ENCODE measurements around the gene MAST4. TPM values are rescaled to one million over a fixed set of nuclear protein-coding genes. Genes with fewer than 3 reads are reported as not detected.
A peak's percentile ranks its signal among the peaks of the same experiment; 100 is the strongest.

Gene MAST4
- polyA plus RNA-seq, 1 donor from 2014 or later = 11.8 TPM

DNA sequence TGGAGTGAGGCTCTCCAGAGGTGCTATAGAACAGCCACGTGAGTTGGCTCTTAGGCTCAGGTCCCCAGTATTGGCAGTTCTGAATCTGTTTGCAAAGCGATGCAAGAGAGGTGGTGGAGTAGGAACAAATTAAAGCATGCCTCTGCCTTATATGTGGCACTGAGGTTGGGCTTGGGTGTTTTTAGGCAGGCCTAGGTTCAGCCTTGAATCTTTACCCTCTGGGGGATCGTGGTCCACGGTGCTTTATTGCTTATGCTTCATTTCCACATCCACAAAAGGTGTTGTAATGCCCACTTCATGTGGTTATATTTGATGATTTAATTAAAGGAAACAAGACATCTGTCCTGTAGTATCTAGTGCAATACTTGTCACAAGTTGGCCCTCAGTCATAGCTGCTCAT is 544.2 kb downstream of the MAST4 start:
- Mint-ChIP-seq H3K27ac (no peak overlapping the region), H3K27me3 (no peaks in the 10 kb centered on the region), H3K4me1 (no peaks in the 10 kb centered on the region), H3K9me3 (no peaks in the 10 kb centered on the region), H3K36me3 (peaks cover 11% of the 10 kb centered on the region), H3K4me3 (no peak overlapping the region)

DNA sequence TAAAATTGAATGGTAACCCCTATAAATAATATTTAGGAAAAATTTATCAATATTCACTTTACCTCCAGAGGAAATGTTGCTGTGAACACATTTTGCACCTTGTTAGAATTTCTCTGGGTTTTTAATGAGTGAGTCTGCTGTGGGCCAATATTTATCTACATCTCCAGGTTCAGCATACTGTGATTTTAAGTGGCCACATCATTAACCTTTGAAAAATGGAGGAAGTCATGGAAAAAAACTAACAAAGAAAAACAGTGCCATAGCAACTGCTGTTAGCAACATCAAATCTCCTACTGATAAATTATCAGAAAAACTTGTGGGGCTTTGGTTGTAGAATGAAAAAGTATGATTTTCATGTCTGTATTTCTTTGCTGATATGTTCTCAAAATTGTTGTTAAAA is 545.5 kb downstream of the MAST4 start:
- Mint-ChIP-seq H3K4me1 (no peaks in the 10 kb centered on the region), H3K9me3 (no peaks in the 10 kb centered on the region), H3K4me3 (no peak overlapping the region), H3K27ac (no peak overlapping the region), H3K27me3 (no peaks in the 10 kb centered on the region), H3K36me3 (peaks cover 5% of the 10 kb centered on the region)

DNA sequence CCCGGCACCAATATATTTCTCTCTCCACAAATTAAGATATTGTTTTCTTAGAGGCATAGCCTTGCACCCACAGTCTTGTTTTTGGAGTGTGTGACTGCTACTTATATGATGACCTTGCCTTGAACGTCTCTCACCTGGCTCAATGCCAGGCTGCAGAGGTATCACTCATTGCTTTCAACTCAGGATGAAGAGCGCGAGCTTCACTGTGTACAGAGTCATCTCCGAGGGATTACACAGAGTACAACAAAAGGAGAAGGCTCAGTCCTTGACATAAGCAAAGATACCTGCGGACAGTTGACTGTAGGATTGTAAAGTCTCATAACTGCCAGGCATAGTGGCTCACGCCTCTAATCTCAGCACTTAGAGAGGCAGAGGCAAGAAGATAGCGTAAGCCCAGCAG is 546.6 kb downstream of the MAST4 start:
- Mint-ChIP-seq H3K27me3 (no peaks in the 10 kb centered on the region), H3K9me3 (no peaks in the 10 kb centered on the region), H3K27ac (no peak overlapping the region), H3K4me3 (no peak overlapping the region), H3K36me3 (peaks cover 5% of the 10 kb centered on the region), H3K4me1 (no peaks in the 10 kb centered on the region)

DNA sequence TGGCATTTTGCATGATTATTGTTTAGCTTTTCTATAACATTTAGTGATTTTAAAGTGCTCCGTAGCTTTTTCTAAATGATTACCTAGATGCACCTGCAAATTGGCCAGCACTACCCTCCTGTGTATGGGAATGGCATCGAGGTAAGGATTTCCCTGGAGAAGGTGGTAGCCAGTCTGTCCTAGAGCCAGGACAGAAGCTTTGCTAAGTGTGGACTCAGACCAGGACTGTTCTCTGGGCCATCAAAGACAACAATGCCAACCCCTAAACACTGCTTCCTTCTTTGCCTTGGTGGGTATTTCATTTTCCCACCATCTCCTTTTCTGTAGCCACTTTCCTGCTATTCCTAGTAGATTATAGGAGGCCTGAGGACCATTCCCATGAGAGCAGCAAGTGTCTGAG is 547.4 kb downstream of the MAST4 start:
- H3K4me3 Mint-ChIP-seq = no peak overlapping the region
- peaks cover 5% of the 10 kb centered on the region for H3K36me3 Mint-ChIP-seq
- no peaks in the 10 kb centered on the region for H3K27me3 Mint-ChIP-seq
- no peaks in the 10 kb centered on the region for H3K4me1 Mint-ChIP-seq
- H3K9me3 Mint-ChIP-seq = no peaks in the 10 kb centered on the region
- no peak overlapping the region for H3K27ac Mint-ChIP-seq

- H3K27me3 Mint-ChIP-seq = no peaks in the 10 kb centered on the region
- no peaks in the 10 kb centered on the region for H3K4me1 Mint-ChIP-seq
- no peaks in the 10 kb centered on the region for H3K9me3 Mint-ChIP-seq
- H3K27ac Mint-ChIP-seq = no peak overlapping the region
- peaks cover 6% of the 10 kb centered on the region for H3K36me3 Mint-ChIP-seq
- no peak overlapping the region for H3K4me3 Mint-ChIP-seq
Measured at GRCh38 chr5:67144183-67144639, 548.0 kb downstream of the MAST4 start.

DNA sequence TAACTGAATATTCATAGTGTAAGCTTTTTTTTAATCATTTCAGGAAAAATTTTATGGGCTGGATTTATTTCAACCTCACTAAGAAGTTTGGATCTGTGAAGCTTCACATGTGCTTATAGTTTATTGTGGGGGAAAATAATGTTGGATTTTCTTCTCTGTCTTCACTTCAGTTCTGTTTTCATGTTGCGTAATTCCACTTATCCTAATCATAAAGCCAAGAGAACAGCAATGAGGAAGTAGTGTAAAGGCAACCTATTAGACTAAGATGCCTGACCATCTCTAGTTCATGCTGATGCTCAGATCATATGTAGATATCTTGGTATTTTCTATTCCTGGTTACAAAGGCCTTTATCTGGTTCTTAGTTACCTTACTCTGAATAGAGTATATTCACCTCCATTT is 550.4 kb downstream of the MAST4 start:
- H3K9me3 Mint-ChIP-seq = no peaks in the 10 kb centered on the region
- H3K36me3 Mint-ChIP-seq = peaks cover 7% of the 10 kb centered on the region

DNA sequence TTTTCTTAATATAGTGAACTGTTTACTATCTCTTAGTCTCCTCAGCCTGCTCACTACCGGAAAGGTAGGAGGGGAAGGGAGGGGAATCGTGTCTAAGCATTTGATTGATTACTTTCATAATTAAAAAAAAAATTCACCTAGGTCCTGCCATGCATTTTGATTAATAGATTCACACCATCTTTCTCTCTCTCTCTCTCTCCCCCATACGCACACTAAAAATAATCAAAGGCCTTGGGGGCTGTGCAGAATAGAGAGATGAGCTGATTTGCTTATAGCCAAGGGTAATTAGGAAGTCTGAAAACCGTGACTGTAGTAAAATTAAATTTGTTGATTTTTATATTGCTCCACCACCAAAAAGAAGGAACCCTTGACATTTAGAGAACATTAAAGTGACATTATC is 550.8 kb downstream of the MAST4 start:
- Mint-ChIP-seq H3K4me3 (no peak overlapping the region), H3K27me3 (no peaks in the 10 kb centered on the region), H3K27ac (no peak overlapping the region), H3K36me3 (peaks cover 4% of the 10 kb centered on the region), H3K4me1 (no peaks in the 10 kb centered on the region), H3K9me3 (no peaks in the 10 kb centered on the region)

More for the DNA sequence above, 550.4 kb downstream of the MAST4 start:
- H3K27ac Mint-ChIP-seq = no peak overlapping the region
- H3K4me3 Mint-ChIP-seq = no peak overlapping the region
- H3K4me1 Mint-ChIP-seq = no peaks in the 10 kb centered on the region
- no peaks in the 10 kb centered on the region for H3K27me3 Mint-ChIP-seq

- H3K27ac Mint-ChIP-seq = no peak overlapping the region
Measured at GRCh38 chr5:67147760-67148159, 551.6 kb downstream of the MAST4 start.

DNA sequence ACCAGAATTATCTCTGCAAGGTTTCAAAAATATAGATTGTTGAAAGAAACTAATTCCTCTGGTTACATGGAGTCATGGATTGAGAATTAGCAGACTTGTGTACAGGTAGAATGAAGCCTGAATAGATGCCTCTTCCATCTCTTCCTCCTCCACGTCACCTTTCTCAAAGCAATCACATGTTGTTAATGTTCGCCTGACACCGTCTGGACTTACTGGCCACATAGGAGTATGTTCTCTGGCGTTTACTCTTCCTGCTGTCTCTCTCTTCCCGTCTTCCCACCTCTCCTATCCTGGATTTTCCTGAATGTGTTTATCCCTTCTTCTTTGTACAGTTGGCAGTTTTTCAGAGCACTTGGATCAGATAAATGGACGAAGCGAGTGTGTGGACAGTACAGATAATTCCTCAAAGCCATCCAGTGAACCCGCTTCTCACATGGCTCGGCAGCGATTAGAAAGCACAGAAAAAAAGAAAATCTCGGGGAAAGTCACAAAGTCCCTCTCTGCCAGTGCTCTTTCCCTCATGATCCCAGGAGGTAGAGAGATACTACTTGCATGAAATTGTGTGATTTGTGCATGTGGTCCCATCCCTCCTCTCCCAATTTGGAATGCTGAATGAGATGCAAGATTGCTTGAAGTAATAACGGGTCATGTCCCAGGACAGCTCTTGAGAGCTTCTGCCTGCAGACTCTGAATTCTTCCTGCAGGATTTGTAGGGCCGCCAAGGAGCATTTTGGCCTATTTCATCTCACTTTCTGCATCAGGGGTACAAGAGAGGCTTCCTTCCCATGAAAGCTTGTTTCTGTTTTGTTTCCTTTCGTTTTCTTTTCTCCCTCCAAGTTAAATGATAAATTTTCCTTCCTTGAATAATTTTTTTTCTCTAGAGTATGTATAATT is 553.1 kb downstream of the MAST4 start:
- no peaks in the 10 kb centered on the region for H3K4me1 Mint-ChIP-seq
- H3K9me3 Mint-ChIP-seq = no peaks in the 10 kb centered on the region
- no peak overlapping the region for H3K27ac Mint-ChIP-seq
- peaks cover 5% of the 10 kb centered on the region for H3K36me3 Mint-ChIP-seq
- no peak overlapping the region for H3K4me3 Mint-ChIP-seq
- H3K27me3 Mint-ChIP-seq = no peaks in the 10 kb centered on the region

More at GRCh38 chr5:67147760-67148159, 551.6 kb downstream of the MAST4 start:
- Mint-ChIP-seq H3K4me3 (no peak overlapping the region), H3K36me3 (peaks cover 2% of the 10 kb centered on the region), H3K27me3 (no peaks in the 10 kb centered on the region), H3K9me3 (no peaks in the 10 kb centered on the region), H3K4me1 (no peaks in the 10 kb centered on the region)

DNA sequence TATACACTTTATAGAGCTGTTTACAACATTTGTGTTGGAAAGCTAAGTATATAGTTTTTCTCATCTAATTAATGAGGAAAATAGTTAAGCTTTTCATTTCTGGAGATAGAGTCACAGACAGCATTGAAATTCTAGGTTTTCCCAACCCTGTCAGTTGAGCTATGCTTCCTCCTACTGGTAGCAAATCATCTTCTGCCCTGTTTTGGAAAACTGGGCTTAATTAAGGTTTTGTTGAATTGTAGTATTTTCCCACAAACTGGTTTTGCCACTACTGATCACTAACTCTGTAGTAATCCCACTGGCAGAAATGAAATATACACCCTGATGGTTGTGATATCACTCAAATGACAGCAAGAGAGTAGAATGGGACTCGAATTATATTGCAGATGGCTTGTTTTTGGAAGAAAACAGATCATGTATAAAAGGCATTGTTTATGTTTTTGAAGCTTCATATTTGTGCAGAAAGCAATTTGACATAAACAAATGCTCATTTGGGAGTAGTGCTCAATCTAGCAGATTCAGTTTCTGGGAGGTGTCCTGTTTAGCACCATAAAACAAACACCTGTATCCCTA is 553.8 kb downstream of the MAST4 start:
- Mint-ChIP-seq H3K36me3 (peaks cover 5% of the 10 kb centered on the region), H3K9me3 (no peaks in the 10 kb centered on the region), H3K27ac (no peak overlapping the region)

DNA sequence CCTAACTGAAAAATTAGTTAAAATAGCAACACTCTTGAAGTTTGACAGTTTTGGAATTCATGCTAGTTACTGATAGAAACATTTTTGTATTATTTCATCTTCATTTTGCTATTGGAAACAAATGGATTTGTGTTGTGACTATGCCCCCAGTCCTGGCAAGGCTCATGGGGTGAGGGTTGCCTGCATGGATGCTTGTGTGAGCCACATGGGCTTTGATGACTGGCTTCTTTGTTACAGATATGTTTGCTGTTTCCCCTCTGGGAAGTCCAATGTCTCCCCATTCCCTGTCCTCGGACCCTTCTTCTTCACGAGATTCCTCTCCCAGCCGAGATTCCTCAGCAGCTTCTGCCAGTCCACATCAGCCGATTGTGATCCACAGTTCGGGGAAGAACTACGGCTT is 556.2 kb downstream of the MAST4 start:
- Mint-ChIP-seq H3K4me3 (no peak overlapping the region), H3K4me1 (peaks cover 5 to 9% (median 6%) of the 10 kb centered on the region in 3 donors), H3K36me3 (peaks cover 5% of the 10 kb centered on the region), H3K27me3 (no peaks in the 10 kb centered on the region), H3K27ac (no peak overlapping the region), H3K9me3 (no peaks in the 10 kb centered on the region)

More for the DNA sequence above, 553.8 kb downstream of the MAST4 start:
- no peaks in the 10 kb centered on the region for H3K27me3 Mint-ChIP-seq
- no peaks in the 10 kb centered on the region for H3K4me1 Mint-ChIP-seq
- no peak overlapping the region for H3K4me3 Mint-ChIP-seq

GRCh38 chr5:67153292-67153691 is 557.1 kb downstream of the MAST4 start:
- no peaks in the 10 kb centered on the region for H3K9me3 Mint-ChIP-seq
- no peak overlapping the region for H3K27ac Mint-ChIP-seq
- peaks cover 5% of the 10 kb centered on the region for H3K36me3 Mint-ChIP-seq
- peaks cover 6 to 10% (median 7%) of the 10 kb centered on the region in 3 donors for H3K4me1 Mint-ChIP-seq
- H3K27me3 Mint-ChIP-seq = no peaks in the 10 kb centered on the region
- H3K4me3 Mint-ChIP-seq = no peak overlapping the region

- no peak overlapping the region for H3K4me3 Mint-ChIP-seq
- H3K27ac Mint-ChIP-seq = no peak overlapping the region
- H3K27me3 Mint-ChIP-seq = no peaks in the 10 kb centered on the region
- H3K36me3 Mint-ChIP-seq = peaks cover 3% of the 10 kb centered on the region
- H3K4me1 Mint-ChIP-seq = peaks cover 6 to 10% (median 7%) of the 10 kb centered on the region in 3 donors
- no peaks in the 10 kb centered on the region for H3K9me3 Mint-ChIP-seq
Measured at GRCh38 chr5:67154556-67155206, 558.5 kb downstream of the MAST4 start.

GRCh38 chr5:67156976-67157583 is 560.9 kb downstream of the MAST4 start:
- H3K27me3 Mint-ChIP-seq = no peaks in the 10 kb centered on the region
- H3K4me1 Mint-ChIP-seq = peaks cover 8 to 20% (median 10%) of the 10 kb centered on the region in 3 donors
- H3K27ac Mint-ChIP-seq = no peak overlapping the region
- no peaks in the 10 kb centered on the region for H3K9me3 Mint-ChIP-seq
- H3K4me3 Mint-ChIP-seq = peak overlapping the region in 1 of 4 donors; percentile 32
- H3K36me3 Mint-ChIP-seq = peaks cover 3% of the 10 kb centered on the region

- Mint-ChIP-seq H3K27me3 (no peaks in the 10 kb centered on the region), H3K36me3 (no peaks in the 10 kb centered on the region), H3K4me3 (peak overlapping the region in 1 of 4 donors; percentile 2), H3K4me1 (peaks cover 10 to 27% (median 11%) of the 10 kb centered on the region in 3 donors), H3K27ac (peak overlapping the region; percentile 4 to 42 (median 12)), H3K9me3 (no peaks in the 10 kb centered on the region)
Measured at GRCh38 chr5:67160272-67160671, 564.1 kb downstream of the MAST4 start.

Measured in IgD-negative memory B cell (primary cell).